Astrocyte of the cerebellum (primary cell): Measurements from ENCODE around the gene HOXD10.

ENCODE experiments used
- DNase-seq: peaks from one replicate; pipeline ENCODE4 v3.0.0-alpha.2; 2011; ENCODE audit warnings: low read depth
- H3K4me3 ChIP-seq: 2 replicates; pipeline ENCODE4 v1.5.1; 2011; ENCODE audit warnings: mild to moderate bottlenecking, low read depth, low read length, moderate library complexity
- CTCF ChIP-seq: IDR thresholded peaks from 2 replicates; pipeline ENCODE4 v1.5.1; 2012; ENCODE audit warnings: low read length, low read depth, moderate library complexity, mild to moderate bottlenecking; ENCODE audit errors: missing control alignments
- in situ Hi-C: cut with HindIII; loops from 2 replicates; pipeline ENCODE4 v1.10.0; 2017; ENCODE audit warnings: low sequenced_read_pairs

Gene HOXD10

GRCh38 chr2:176106581-176107539, 9.7 kb upstream of the HOXD10 start, which contains the start of gene HOXD11:
Gene HOXD11 (plus strand): TSS chr2:176107280. CDS start chr2:176107356, 76 bp downstream.
- TF ChIP-seq CTCF: no peak
- no peak for DNase-seq
- no peak within 1 kb of the TSS for H3K4me3 ChIP-seq
- in situ Hi-C loops: loop anchor here (25.0 kb wide), 1 partner anchor 1030 kb away; no protein-coding TSS in a partner anchor

GRCh38 chr2:176107731-176108181, 8.8 kb upstream of the HOXD10 start:
- no peak overlapping the region for H3K4me3 ChIP-seq
- TF ChIP-seq CTCF: no peak
- in situ Hi-C loops: loop anchor here (25.0 kb wide), 1 partner anchor 1030 kb away; no protein-coding TSS in a partner anchor
- DNase-seq: no peak

GRCh38 chr2:176109192-176109901, 7.2 kb upstream of the HOXD10 start:
- no peak for DNase-seq
- TF ChIP-seq CTCF: no peak

GRCh38 chr2:176109946-176110345, 6.6 kb upstream of the HOXD10 start:
- DNase-seq: no peak
- in situ Hi-C loops: loop anchor here (25.0 kb wide), 1 partner anchor 1027 kb away; no protein-coding TSS in a partner anchor

More at GRCh38 chr2:176109192-176109901, 7.2 kb upstream of the HOXD10 start:
- in situ Hi-C loops: loop anchor here (25.0 kb wide), 1 partner anchor 1028 kb away; no protein-coding TSS in a partner anchor
- H3K4me3 ChIP-seq: no peak overlapping the region

GRCh38 chr2:176110415-176111308, 5.9 kb upstream of the HOXD10 start:
- no peak for TF ChIP-seq CTCF
- in situ Hi-C loops: loop anchor here (25.0 kb wide), 1 partner anchor 1027 kb away; no protein-coding TSS in a partner anchor
- no peak for DNase-seq
- H3K4me3 ChIP-seq: no peak overlapping the region

More at GRCh38 chr2:176109946-176110345, 6.6 kb upstream of the HOXD10 start:
- no peak for TF ChIP-seq CTCF
- no peak overlapping the region for H3K4me3 ChIP-seq
